ENCODE data around the gene RAB14.

The RAB14 gene

DNA sequence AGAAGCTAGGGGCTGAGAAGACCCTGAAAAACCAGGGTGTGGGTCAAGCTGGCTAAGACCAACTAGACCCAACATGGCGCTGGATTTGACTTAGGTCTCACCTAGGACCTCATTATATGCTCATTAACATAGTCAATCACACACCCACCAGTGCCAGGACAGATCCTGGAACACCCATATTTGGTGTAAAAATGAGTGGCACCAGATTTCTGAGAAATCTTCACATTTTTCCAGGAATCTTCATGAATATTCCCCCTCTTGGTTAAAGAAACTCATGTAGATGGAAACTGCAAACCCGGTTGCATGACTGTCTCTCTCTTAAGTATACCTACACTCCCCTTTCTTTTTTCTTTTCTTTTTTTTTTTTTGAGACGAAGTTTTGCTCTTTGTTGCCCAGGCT lies 17.9 kb upstream of the RAB14 start:
- DNase-seq (ENCODE audit: low read depth, low spot score) = no peak

DNA sequence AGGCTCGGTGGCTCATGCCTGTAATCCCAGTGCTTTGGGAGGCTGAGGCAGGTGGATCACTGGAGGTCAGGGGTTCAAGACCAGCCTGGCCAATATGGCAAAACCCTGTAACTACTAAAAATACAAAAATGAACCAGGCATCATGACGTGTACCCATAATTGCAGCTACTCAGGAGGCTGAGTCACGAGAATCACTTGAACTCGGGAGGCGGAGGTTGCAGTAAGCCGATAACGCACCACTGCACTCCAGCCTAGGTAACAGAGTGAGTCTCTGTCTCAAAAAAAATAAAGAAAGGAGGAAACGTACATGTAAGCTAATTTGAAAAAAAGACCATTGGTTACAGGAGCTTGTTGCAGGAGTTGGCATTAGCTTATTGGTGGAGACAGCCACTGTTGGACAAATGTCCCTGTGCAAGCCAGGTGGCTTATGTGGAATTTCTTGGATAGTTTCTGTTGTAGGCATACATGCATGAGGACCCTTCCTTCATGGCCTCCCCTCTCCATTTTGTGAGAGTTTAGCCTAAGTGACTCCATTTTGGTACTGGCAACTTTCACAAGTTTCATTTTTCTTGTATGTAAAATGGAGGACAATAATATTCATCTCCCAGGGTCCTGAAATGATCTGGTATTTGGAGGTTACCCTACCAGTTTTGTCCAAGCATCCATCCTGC lies 16.8 kb upstream of the RAB14 start:
- no peak for DNase-seq (ENCODE audit: low read depth, low spot score)

DNA sequence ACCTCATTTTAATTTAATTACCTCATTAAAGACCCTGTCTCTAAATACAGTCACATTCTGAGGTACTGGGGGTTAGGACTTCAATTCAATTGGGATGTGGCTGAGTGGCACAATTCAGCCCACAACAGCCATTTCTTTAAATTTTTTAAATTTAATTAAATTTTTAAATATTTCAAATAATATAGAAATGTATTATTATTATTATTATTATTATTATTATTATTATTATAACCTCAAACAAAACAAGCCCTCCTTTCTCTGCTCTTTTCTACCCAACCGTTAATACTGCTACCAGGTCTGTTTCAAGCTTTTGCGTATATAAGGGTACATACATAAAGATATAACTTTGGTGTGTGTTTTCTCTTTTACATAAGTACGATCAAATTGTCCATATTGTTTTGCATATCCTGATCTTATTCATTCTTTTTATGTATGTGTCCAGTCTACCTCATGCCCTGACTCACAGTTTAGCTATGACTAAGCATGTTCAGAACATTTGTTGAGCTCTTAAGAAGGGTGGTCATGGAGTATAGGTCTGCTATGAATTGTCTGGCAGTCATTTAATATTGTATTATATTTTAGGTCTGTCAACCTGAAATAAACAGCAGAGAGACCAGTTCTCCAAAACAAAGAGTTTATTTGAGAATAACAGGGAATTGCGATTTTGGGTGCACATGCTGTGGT lies 16.1 kb upstream of the RAB14 start:
- no peak for DNase-seq (ENCODE audit: low read depth, low spot score)

DNA sequence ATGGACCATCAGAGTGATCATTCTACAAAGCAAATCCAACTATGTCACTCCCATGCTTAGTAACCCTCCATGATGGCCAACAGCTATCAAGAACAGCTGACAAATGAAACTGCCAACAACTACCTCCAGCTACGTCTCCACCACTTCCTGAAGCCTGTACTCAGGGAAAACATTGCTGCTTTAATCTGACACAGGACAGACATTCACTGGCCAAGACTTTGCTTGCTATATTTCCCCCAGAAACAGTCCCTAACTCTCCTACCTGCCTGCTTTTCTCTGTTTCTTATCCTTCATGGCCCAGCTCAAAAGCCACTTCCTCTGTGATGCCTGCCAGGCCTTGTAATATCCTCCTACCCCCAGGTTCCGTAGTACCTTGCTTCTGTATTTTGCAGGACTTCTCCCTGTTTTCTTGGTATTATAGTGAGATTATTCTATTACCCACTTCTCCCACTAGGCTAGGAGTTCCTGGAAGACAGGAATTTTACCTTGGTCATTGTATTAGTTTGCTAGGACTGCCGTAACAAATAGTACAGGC lies 14.7 kb upstream of the RAB14 start:
- no peak for DNase-seq (ENCODE audit: low read depth, low spot score)

DNA sequence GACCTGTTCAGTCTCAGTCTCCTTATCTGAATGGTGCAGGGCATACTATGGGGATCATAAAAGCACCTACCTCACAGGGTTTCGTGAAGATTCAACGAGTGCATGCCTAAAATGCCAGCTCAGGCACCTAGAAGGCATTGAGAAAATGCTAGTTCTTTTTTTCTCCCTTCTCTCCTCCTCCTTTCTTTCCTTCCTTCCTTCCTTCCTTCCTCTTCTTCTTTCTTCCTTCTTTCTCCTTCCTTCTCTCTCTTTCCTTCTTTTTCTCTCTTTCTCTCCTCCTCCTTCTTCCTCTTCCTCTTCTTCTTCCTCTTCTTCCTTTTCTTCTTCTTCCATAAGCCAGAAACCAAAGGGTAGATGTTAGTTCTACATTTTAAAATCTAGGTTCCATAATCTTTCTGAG lies 12.3 kb upstream of the RAB14 start:
- no peak for DNase-seq (ENCODE audit: low read depth, low spot score)

DNA sequence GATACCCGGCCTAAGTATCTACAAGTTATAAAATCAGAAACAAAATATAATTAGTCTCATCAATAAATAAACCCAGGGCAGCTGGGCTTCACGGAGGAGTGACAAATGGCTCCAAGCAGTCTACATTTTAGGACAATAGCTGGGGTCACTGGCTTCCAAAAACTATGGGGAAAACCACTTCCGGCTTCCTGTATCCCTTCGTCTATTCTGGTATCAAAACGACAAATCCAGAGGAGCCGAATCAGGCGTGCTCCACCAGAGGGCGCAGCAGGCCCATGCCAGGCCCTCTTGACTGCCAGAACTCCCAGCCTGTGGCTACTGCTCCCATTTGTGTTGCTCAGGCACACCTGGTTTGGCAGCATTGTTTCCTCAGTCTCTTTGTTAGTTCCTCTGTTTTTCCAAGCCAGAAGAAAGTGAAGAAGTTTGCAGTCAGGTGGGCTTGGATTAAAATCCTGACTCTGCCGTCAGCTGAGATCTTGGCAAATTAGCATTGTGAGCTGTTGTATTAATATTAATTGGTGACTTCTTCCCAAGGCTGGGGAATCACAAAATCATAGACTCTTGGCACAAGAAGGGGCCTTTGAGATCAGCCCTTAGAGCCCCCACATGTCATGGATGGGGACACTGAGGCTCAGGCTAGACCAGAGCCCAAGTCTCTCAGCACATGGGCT lies 11.6 kb upstream of the RAB14 start:
- DNase-seq (ENCODE audit: low read depth, low spot score) = peak; percentile 94

DNA sequence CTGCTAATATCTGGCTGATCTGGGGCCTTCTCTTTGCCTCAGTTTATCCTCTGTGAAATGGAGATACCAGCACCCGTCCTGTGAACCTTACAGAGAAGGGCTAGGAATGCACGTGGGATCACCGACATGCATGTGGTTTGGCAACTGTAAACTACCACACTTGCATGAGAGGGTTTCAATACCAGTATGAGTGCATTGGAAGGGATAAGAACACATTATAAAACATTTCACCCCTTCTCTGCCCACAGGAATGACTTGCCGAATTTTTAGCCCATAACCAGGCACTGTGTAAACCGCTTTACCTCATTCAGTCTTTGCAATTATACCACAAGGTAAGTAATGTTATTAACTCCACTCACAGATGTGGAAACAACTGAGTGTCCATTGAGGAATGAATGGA lies 8.9 kb upstream of the RAB14 start:
- DNase-seq (ENCODE audit: low read depth, low spot score) = peak; percentile 75

DNA sequence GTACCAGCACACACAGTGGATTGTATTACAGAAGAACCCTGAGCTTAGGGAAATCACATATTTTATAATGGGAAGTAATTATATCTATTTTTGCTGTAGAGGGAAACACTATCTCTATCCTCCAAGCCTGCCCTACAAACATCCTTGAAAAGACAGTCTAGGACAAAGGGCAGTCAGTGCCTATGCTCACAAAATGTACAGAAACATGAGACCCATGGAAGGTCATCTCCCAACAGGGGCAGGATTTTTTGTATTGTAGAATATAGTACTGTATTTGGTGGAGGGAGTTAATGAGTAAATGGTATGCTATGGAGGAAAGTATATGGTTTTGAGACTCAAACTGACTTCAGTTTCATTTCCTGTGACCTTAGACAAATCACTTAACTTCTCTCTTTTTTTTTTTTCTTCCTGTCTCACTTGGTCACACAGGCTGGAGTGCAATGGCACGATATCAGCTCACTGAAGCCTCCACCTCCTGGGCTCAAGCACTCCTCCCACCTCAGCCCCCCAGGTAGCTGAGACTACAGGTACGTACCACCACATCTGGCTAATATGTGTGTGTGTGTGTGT lies 5.8 kb upstream of the RAB14 start:
- no peak for DNase-seq (ENCODE audit: low read depth, low spot score)

DNA sequence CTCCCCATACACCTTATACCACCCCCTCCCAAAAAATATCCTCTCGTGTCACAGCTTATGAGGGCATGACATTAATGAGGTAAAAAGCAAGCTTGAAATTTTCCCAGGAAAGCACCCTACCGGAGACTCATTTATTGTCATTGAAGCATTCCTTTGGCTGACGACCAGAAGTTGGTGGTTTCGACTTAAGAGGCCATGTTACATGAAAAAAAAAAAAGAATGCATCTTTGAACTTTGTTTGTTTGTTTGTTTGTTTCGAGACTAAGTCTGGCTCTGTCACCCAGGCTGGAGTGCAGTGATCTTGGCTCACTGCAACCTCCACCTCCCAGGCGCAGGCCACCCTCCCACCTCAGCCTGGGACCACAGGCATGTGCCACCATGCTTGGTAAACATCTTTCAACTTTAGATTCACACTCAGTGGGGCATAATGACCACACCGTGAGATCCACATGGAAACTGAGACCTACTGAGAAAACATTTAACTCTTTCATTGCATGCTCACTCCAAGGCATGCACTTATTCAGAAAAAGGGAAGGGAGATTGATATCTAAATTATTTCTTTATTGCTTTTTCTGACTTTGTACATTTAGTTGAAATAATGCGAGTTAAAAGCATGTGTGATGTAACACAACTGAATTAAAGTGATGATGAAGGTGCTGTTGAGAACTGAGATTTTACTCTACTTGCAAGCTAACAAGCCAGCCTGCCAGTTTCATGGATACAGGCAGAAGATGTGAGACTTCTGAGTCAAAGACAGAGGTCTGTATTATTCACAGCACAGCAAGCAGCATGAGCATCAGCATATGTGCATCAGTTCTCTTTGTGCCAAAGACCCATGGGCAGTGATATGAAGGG lies 5.1 kb upstream of the RAB14 start:
- peak; percentile 84 for DNase-seq (ENCODE audit: low read depth, low spot score)

DNA sequence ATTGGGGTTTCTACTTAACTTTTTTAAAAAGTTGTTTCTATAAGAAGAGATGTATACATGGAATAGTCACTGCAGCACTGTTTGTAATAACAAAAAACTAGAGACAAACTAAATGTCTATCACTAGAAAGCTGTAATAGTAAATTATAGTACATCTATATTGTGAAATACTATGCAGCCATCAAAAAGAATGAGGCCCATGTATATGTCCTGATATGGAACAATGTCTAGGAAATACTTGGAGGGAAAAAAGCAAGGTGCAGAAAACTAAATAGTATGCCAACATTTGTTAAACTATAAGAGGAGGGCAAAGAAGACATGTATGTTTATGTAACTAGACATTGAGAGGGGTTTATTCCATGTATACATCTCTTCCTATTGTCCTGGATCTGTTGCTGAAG lies 2.9 kb upstream of the RAB14 start:
- DNase-seq (ENCODE audit: low read depth, low spot score) = no peak

DNA sequence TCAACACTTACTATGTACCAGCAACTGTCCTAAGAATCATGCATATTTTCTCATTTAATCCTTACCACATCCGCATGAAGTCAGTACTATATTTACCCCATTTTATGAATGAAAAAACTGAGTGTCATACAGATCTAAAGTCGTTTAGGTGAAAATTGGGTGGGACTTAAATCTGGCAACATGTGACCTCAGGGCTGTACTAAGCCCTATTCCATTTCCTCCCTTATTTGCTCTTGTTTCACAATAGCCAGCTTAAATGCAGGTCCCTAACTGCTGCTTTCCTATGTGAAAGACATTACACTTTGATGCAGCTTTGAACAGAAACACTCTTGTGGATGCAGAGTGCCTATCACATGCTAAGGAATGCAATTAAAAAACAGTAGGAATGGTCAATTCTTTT lies 2.5 kb upstream of the RAB14 start:
- DNase-seq (ENCODE audit: low read depth, low spot score) = no peak

DNA sequence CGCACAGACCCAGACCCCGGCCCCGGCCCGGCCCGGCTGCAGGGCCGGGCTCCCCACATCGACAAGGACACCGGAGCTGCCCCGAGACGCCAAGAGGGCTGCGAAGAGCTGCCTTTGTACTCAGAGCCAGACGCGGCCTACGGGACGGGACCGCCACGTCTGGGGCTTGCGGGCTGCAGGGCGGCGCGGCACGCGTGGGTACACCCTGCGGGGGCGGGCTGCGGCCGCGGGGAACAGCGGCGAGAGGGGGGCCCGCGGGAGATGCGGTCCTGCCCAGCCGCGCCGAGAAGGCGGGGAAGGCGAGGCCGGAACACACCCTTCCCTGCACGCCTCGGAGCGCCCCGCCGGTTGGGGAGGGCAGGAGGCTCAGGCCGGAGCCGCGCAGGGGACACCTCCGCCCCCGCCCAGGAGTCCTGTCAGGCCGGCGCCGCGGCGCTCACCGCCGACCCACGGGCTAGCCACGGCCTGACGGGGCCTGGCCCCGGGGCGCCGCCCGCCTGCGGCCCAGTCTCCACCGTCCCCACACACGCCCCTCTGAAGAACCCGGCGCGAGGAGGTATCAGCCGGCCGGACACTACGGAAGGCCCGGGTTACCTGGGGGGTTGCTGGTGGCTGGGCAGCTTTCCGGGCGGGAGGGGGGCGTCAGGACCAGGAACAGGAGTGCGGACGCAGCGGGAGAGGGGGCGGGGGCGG lies 478 bp downstream of the RAB14 start:
- DNase-seq (ENCODE audit: low read depth, low spot score) = peak; percentile 50

DNA sequence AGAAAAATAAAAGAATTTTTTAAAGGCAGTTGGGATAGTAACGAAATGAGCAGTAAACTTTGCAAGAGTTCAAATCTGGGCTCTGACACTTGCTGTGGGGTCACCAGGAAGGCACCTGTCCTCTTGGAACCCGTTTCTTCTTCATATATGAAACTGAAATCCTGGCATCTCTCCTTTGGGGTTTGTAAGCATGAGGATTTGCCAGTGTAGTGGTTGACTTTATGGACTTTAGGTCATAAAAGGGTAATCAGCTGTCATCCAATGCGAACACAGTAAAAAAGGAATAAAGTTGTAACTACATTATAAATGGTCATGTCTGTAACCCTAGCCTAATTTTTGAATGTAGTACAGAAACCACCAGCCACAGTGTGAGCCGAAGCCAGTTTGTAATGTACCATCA lies 1.3 kb downstream of the RAB14 start:
- no peak for DNase-seq (ENCODE audit: low read depth, low spot score)

DNA sequence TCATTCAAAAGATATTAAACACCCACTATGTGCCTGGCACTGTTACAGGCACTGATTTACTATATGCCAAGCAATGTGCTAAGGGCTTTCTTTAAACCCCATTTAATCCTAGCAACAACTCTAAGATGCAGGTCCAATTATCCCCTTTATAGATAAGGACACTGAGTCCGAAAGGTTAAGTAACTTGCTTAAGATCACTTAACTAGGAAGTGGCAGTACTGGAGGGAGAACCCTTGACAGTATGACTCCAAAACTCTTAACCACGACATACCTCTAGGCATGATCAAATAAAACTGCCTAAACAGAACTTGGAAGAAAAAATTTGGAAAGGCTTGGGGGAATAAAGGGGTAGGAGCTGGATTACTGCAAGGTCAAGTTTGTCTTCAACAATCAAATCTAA lies 1.7 kb downstream of the RAB14 start:
- DNase-seq (ENCODE audit: low read depth, low spot score) = no peak

DNA sequence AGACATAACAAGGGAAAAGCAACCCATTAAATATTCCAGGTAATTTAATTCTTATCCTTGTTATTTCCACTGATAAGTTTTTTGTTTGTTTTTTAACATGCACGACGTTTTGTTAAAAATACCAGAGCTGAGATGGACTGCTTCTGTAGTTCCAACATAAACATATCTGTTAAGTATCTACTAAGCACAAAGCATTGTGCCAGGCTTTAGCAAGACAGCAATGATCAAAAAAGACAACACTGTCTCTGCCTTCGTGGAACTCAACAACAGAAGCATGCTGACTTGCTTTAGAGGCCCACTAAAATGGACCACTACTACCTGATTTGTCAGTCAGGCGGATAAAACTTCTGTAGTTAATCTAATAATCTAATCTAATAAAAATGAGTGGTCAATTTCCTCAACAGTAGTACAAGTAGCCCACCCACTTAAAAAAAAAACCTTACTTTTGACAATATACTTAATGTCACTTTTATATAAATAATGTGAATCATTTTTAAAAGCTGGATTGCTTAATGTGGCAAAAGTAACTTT lies 3.1 kb downstream of the RAB14 start:
- DNase-seq (ENCODE audit: low read depth, low spot score) = no peak

DNA sequence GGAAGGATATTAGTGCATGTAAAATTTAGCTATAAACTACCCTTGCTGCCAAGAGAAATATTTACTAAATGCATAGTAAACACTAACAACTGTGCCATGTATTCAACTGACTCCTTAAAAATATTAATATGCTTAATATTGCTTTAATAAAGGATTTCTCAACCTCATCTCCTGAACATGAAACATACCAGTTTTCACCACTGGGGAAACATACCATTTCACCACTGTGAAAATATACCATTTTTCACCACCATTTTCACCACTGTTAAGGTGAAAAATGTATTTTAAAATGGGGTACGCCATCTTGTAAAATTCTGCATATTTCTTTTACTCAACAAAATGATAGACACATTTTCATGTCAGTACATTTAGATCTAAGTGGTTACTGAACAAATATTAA lies 4.5 kb downstream of the RAB14 start:
- no peak for DNase-seq (ENCODE audit: low read depth, low spot score)

DNA sequence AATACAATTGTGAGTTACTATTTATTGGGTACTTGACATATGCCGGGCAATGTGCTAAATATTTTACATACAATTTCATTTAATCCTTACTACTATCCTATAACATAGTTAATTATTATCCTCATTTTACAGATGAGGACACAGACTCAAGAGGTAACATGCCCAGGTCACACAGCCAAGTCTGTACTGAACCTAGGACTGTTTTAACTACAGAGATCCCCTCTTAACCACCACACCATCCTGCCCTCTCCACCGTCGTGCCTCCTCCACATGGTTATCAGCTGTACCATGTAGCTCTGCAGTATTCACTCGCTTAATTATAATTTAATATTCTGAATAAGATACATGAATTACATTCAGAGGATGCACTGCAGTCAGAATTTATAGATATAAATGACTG lies 5.3 kb downstream of the RAB14 start:
- DNase-seq (ENCODE audit: low read depth, low spot score) = no peak

DNA sequence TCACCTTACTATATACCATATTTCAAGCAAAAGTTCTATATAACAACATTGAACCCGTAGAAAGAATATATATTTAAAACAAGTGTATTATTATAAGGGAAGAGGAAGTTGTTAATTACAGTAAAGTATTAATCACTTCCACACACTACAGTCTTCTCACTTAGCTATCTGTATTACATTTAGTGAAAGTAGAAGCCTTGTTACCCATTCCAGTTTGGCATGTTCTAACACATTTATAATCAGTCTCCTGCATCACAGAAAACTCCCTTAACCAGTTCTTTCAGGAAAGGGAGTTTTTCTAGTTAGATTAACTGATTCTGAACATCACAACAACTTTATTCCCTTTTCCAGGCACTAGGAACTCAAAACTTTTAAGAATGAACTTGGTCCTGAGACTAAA lies 6.9 kb downstream of the RAB14 start:
- DNase-seq (ENCODE audit: low read depth, low spot score) = no peak

DNA sequence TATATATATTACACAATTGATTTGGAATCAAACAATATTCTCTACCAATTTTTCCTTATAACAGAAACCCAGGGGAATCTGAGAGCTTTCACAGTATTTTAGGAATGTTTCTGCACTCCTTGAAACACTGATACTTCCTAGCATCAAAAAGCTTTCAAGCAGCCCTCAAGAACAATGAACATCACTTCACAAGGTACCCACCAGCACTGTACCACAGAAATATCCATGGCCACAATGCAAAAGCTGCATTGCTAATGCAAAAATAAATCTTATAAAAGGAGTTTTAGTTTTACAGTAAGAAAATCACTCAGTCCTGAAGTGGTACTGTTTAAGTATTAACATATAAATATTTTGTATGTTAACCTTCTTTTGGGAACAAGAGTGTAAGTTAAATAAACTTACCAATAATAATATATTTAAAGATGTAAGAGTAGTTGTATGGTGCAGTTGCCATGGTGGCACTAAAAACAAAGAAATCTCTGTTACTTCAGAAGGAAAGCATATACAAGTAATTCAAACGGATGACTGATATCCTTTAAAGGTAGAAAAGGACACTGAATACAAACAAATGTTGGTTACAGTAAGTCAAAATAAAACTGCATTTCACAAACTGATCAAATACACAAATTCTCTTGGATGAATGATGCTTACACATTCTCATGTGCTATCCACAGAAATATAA lies 8.6 kb downstream of the RAB14 start:
- no peak for DNase-seq (ENCODE audit: low read depth, low spot score)

DNA sequence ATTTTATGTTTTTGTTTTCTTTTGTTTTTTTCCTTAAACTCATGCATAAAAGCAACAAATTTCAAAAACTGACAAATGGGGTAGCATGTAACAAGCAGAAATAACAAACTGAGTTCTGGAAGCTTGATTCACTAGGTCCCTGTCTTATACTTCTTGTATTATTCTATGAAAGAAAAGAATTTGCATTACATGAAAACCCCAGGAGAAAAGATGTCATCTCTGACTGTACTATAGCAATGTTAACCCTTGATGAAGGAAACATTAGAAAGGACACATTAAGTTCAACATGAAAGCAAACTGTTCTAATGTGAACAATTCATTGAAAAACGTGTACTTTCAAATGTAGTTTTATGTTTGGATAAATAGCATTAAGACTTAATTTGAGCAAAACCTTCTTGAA lies 9.2 kb downstream of the RAB14 start:
- DNase-seq (ENCODE audit: low read depth, low spot score) = no peak
